IMR-90 (cell line): ENCODE results near the gene CCDC69. TPM values are rescaled to one million over a fixed set of nuclear protein-coding genes. Genes with fewer than 3 reads are reported as not detected.

Source experiments
- ATAC-seq: fragments of 200-7000 bp; cut with Tn5 transposase; 2 replicates; pipeline ENCODE4 v1.9.1; 2020; ENCODE audit warnings: low read depth, mild to moderate bottlenecking, moderate library complexity
- BruUV-seq: library from RNA; stranded (reverse); fragments of 400-500 nt; replicated peaks from 2 replicates; lab custom pipeline; 2021; lab: Mats Ljungman, UMichigan
- CTCF ChIA-PET: fragments of 300-600 bp; formaldehyde crosslinking; extraction: SDS; loops from one replicate; lab custom pipeline; 2021; ENCODE audit warnings: antibody characterized with exemption; lab: Yijun Ruan, JAX
- POLR2A ChIA-PET: fragments of 300-600 bp; sonication (Branson Sonifier 250); formaldehyde crosslinking; loops from one replicate; lab custom pipeline; 2022; ENCODE audit warnings: antibody characterized with exemption; ENCODE audit not compliant: unreplicated experiment; lab: Charles Lee
- DNase-seq: peaks from one replicate; pipeline ENCODE4 v3.0.0; 2013
- H2AFZ ChIP-seq: replicated peaks from 2 replicates; pipeline ENCODE3; 2013; ENCODE audit warnings: low read length, mild to moderate bottlenecking; ENCODE audit not compliant: poor library complexity
- H2AK5ac ChIP-seq: 2 replicates; pipeline ENCODE4 v1.6.1; 2013; ENCODE audit warnings: low read depth, low read length, inconsistent platforms
- H2AK9ac ChIP-seq: replicated peaks from 2 replicates; pipeline ENCODE3; 2013; ENCODE audit warnings: mild to moderate bottlenecking, low read depth, low read length, moderate library complexity; ENCODE audit not compliant: poor library complexity
- H2BK120ac ChIP-seq: 2 replicates; pipeline ENCODE4 v1.6.1; 2013; ENCODE audit warnings: low read depth, low read length, inconsistent platforms
- H2BK15ac ChIP-seq: 3 replicates; pipeline ENCODE4 v1.6.1; 2013; ENCODE audit warnings: low read depth, low read length, inconsistent platforms
- H2BK20ac ChIP-seq: 2 replicates; pipeline ENCODE4 v1.6.1; 2013; ENCODE audit warnings: low read depth, mild to moderate bottlenecking, inconsistent platforms, low read length, moderate library complexity
- H2BK5ac ChIP-seq: 2 replicates; pipeline ENCODE4 v1.6.1; 2013; ENCODE audit warnings: mild to moderate bottlenecking, low read depth, low read length, inconsistent platforms; ENCODE audit not compliant: poor library complexity, severe bottlenecking
- H3K14ac ChIP-seq: replicated peaks from 2 replicates; pipeline ENCODE4 v1.6.1; 2013; ENCODE audit warnings: low read depth, low read length, inconsistent platforms
- H3K18ac ChIP-seq: 2 replicates; pipeline ENCODE4 v1.6.1; 2013; ENCODE audit warnings: low read depth, low read length, control low read depth
- H3K23ac ChIP-seq: 2 replicates; pipeline ENCODE4 v1.6.1; 2013; ENCODE audit warnings: low read depth, low read length, inconsistent platforms
- H3K27ac ChIP-seq: 2 replicates; pipeline ENCODE4 v1.5.1; 2013; ENCODE audit warnings: mild to moderate bottlenecking, control low read depth, low read length; ENCODE audit not compliant: insufficient read depth
- H3K27me3 ChIP-seq: 2 replicates; pipeline ENCODE4 v1.6.1; 2013; ENCODE audit warnings: low read length; ENCODE audit not compliant: control insufficient read depth, insufficient read depth
- H3K36me3 ChIP-seq: 2 replicates; pipeline ENCODE4 v1.6.1; 2013; ENCODE audit warnings: low read length, mixed read lengths; ENCODE audit not compliant: control insufficient read depth, insufficient read depth
- H3K4ac ChIP-seq: 2 replicates; pipeline ENCODE4 v1.6.1; 2013; ENCODE audit warnings: low read depth, low read length, inconsistent platforms
- H3K4me1 ChIP-seq: 2 replicates; pipeline ENCODE4 v1.6.1; 2013; ENCODE audit warnings: low read length, mixed read lengths; ENCODE audit not compliant: control insufficient read depth, insufficient read depth
- H3K4me2 ChIP-seq: 2 replicates; pipeline ENCODE4 v1.6.1; 2013; ENCODE audit warnings: low read depth, mild to moderate bottlenecking, control low read depth, low read length, moderate library complexity
- H3K4me3 ChIP-seq: 2 replicates; pipeline ENCODE4 v1.5.1; 2013; ENCODE audit warnings: low read depth, mild to moderate bottlenecking, control low read depth, low read length, moderate library complexity; ENCODE audit not compliant: insufficient read depth
- H3K56ac ChIP-seq: 2 replicates; pipeline ENCODE4 v1.6.1; 2013; ENCODE audit warnings: low read length, inconsistent platforms; ENCODE audit not compliant: insufficient read depth; ENCODE audit errors: extremely low read depth
- H3K79me1 ChIP-seq, 2 experiments: 2 replicates each; pipeline ENCODE4 v1.6.1; 2013; ENCODE audit warnings: low read length in 2 of 2, inconsistent platforms in 1 of 2, low read depth in 1 of 2
- H3K9ac ChIP-seq: 2 replicates; pipeline ENCODE4 v1.6.1; 2013; ENCODE audit warnings: low read depth, low read length, control low read depth
- H3K9me1 ChIP-seq: 2 replicates; pipeline ENCODE4 v1.6.1; 2013; ENCODE audit warnings: low read length, inconsistent platforms; ENCODE audit not compliant: insufficient read depth
- H3K9me3 ChIP-seq: 2 replicates; pipeline ENCODE4 v1.6.1; 2013; ENCODE audit warnings: low read length; ENCODE audit not compliant: control insufficient read depth, insufficient read depth
- H4K20me1 ChIP-seq: 2 replicates; pipeline ENCODE4 v1.6.1; 2013; ENCODE audit warnings: low read length, inconsistent platforms; ENCODE audit not compliant: insufficient read depth
- H4K5ac ChIP-seq: 2 replicates; pipeline ENCODE4 v1.6.1; 2013; ENCODE audit warnings: mild to moderate bottlenecking, low read depth, low read length, control low read depth
- H4K8ac ChIP-seq, 2 experiments: 2 replicates each; pipeline ENCODE4 v1.6.1; 2013; ENCODE audit warnings: low read depth in 2 of 2, low read length in 2 of 2, control low read depth in 1 of 2, inconsistent platforms in 1 of 2
- H4K91ac ChIP-seq: 2 replicates; pipeline ENCODE4 v1.6.1; 2013; ENCODE audit warnings: low read depth, low read length, inconsistent platforms; ENCODE audit not compliant: insufficient read depth
- CHD1 ChIP-seq: IDR thresholded peaks from 2 replicates; pipeline ENCODE4 v1.6.1; 2012; ENCODE audit warnings: low read depth, low read length, improper control_type of control experiment
- ELK1 ChIP-seq: fragments of 150-350 bp; IDR thresholded peaks from 2 replicates; pipeline ENCODE4 v1.6.1; 2016; ENCODE audit warnings: low read depth, mild to moderate bottlenecking, low read length, moderate library complexity, borderline replicate concordance
- FOS ChIP-seq: fragments of 150-350 bp; IDR thresholded peaks from 2 replicates; pipeline ENCODE4 v1.6.1; 2016; ENCODE audit warnings: low read depth, low read length
- MAZ ChIP-seq: IDR thresholded peaks from 2 replicates; pipeline ENCODE4 v1.6.1; 2012; ENCODE audit warnings: low read depth, mild to moderate bottlenecking, low read length, improper control_type of control experiment, moderate library complexity, borderline replicate concordance
- WGBS, 2 experiments: methylation state at CpG; one replicate each; pipeline versions ENCODE4 v1.1.5 to v1.1.7; 2013; ENCODE audit warnings: missing lambda C conversion rate in 2 of 2; ENCODE audit not compliant: insufficient read length in 1 of 2; ENCODE audit errors: extremely low coverage in 2 of 2; 5-methylcytosine and 5-hydroxymethylcytosine counted together
- dilution Hi-C: fragments of 300-500 bp; cut with HindIII; formaldehyde crosslinking; loops from one replicate; pipeline ENCODE4 v1.14.3; 2018; ENCODE audit warnings: low sequenced_read_pairs; ENCODE audit not compliant: unreplicated experiment
- in situ Hi-C: fragments of 300-500 bp; cut with MboI; formaldehyde crosslinking; loops from 3 replicates; pipeline ENCODE4 v1.14.3; 2019; ENCODE audit warnings: low sequenced_read_pairs, inconsistent platforms, mixed read lengths
- intact Hi-C: fragments of 100-400 bp; cut with micrococcal nuclease; formaldehyde crosslinking; loops from 2 replicates; pipeline ENCODE4 v1.10.0; 2022
- polyA plus RNA-seq, 3 experiments: library from polyadenylated mRNA; depleted of rRNA; stranded (reverse); fragments of >200 nt; gene quantifications; 2 replicates each; pipeline ENCODE4 v1.2.3, GENCODE V29; 2012; ENCODE audit warnings: low replicate concordance in 1 of 3
- total RNA-seq: library from RNA; depleted of rRNA; stranded (reverse); fragments of >200 nt; gene quantifications from 2 replicates; pipeline ENCODE4 v1.2.3, GENCODE V29; 2012

The CCDC69 gene
- total and polyA plus RNA-seq, 2 of the 4 experiments (the other 2 are of a cell fraction), result 0.36 to 0.48 TPM

DNA sequence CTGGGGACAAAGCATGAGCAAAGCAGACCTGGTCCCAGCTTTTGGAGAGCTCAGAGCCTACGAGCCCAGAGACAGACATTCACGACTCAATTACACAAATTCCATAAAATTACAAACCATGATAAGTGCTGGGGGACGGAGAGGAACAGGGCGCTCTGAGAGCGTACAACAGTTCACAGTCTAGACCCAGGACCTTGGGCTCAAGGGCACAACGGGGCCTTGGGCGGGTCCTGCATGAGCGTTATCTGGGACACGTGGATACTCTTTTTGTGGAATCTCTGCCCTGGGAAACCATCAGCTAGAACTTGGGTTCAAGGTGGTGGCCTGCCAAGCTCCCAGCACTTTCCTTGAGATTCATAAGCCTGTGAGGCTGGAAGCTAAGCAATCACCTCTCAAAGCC, 56.9 kb downstream of the CCDC69 start:
- H3K9me3 ChIP-seq, result no peaks in the 10 kb centered on the region
- H4K8ac ChIP-seq, result no peak overlapping the region
- no peaks in the 10 kb centered on the region for H3K79me1 ChIP-seq
- no peak overlapping the region for H3K14ac ChIP-seq
- no peak overlapping the region for H2BK15ac ChIP-seq
- ATAC-seq (no peak), DNase-seq (no peak)
- H4K91ac ChIP-seq, result no peak overlapping the region
- no peaks in the 10 kb centered on the region; the same call in 1 of the 2 replicates for H3K4me1 ChIP-seq
- H3K18ac ChIP-seq, result no peak overlapping the region
- no peak overlapping the region for H2BK20ac ChIP-seq
- in situ Hi-C loops, result loop anchor here (10.0 kb wide), 1 partner anchor 372 kb away; no protein-coding TSS in a partner anchor
- no peak overlapping the region for H3K56ac ChIP-seq
- H2BK5ac ChIP-seq, result no peak overlapping the region
- dilution Hi-C loops, result no loop called here
- H3K9me1 ChIP-seq, result no peaks in the 10 kb centered on the region
- H2AFZ ChIP-seq, result no peak overlapping the region
- H2BK120ac ChIP-seq, result no peak overlapping the region
- 77% methylated on average over 5 of the region's 9 CpGs; no CpG with 5 or more reads in 1 of the 2 experiments for WGBS, 2 experiments
- no peak overlapping the region for H4K5ac ChIP-seq
- no peak overlapping the region for H2AK5ac ChIP-seq
- intact Hi-C loops, result loop anchor here (10.0 kb wide), 1 partner anchor 602 kb away; no protein-coding TSS in a partner anchor
- H4K20me1 ChIP-seq, result no peaks in the 10 kb centered on the region; the same call in 1 of the 2 replicates
- no peaks in the 10 kb centered on the region for H3K36me3 ChIP-seq
- H3K4ac ChIP-seq, result no peak overlapping the region
- H3K27ac ChIP-seq, result no peak overlapping the region
- no peak overlapping the region for H2AK9ac ChIP-seq
- no peak overlapping the region for H3K4me2 ChIP-seq
- TF ChIP-seq FOS, result no peak
- no peak for TF ChIP-seq MAZ
- no peak for TF ChIP-seq CHD1
- TF ChIP-seq ELK1, result no peak
- no peak overlapping the region for H3K4me3 ChIP-seq
- CTCF ChIA-PET, result interaction anchor here (1.5 kb wide), 1 partner anchor 115 kb away, joined by 4 read pairs; no protein-coding TSS in a partner anchor
- H3K27me3 ChIP-seq, result peaks cover 14% of the 10 kb centered on the region
- no peak overlapping the region for H3K9ac ChIP-seq
- no TSS peak for BruUV-seq
- H3K23ac ChIP-seq, result no peak overlapping the region
- POLR2A ChIA-PET, result no interaction called here
